DND-41 (cell line): ENCODE data around the gene PSMB11.

Experiments
- ATAC-seq: fragments of 200-7000 bp; cut with Tn5 transposase; 3 replicates; pipeline ENCODE4 v1.9.1; 2021; ENCODE audit warnings: low read depth; ENCODE audit not compliant: insufficient read depth
- DNase-seq: peaks from one replicate; pipeline ENCODE4 v3.0.0-alpha.2; 2020
- H2AFZ ChIP-seq: 2 replicates; pipeline ENCODE4 v1.6.0; 2012; ENCODE audit warnings: low read depth, low read length
- H3K27ac ChIP-seq: 2 replicates; pipeline ENCODE4 v1.5.1; 2012; ENCODE audit warnings: low read length, inconsistent platforms
- H3K27me3 ChIP-seq: fragments of 200-600 bp; sonication (generic); 2 replicates; pipeline ENCODE4 v1.6.0; 2012; ENCODE audit warnings: low read length, mild to moderate bottlenecking, inconsistent platforms; ENCODE audit not compliant: insufficient read depth, poor library complexity
- H3K36me3 ChIP-seq: 2 replicates; pipeline ENCODE4 v1.5.1; 2012; ENCODE audit warnings: low read length, inconsistent platforms; ENCODE audit not compliant: insufficient read depth
- H3K4me1 ChIP-seq: 2 replicates; pipeline ENCODE4 v1.5.1; 2012; ENCODE audit warnings: mild to moderate bottlenecking, low read length; ENCODE audit not compliant: insufficient read depth
- H3K4me2 ChIP-seq: 2 replicates; pipeline ENCODE4 v1.6.0; 2012; ENCODE audit warnings: mild to moderate bottlenecking, moderate library complexity, low read length, inconsistent platforms; ENCODE audit not compliant: insufficient read depth
- H3K4me3 ChIP-seq, 2 experiments: fragments of 200-600 bp in 1 of 2; shearing (Covaris generic) in 1 of 2; 2 replicates each; pipeline ENCODE4 v1.5.1; 2012 to 2016; ENCODE audit warnings: inconsistent platforms in 2 of 2, low read length in 2 of 2, mild to moderate bottlenecking in 2 of 2, low read depth in 1 of 2, moderate library complexity in 1 of 2
- H3K79me2 ChIP-seq: 2 replicates; pipeline ENCODE4 v1.6.0; 2012; ENCODE audit warnings: low read length, inconsistent platforms; ENCODE audit not compliant: insufficient read depth
- H3K9ac ChIP-seq: 2 replicates; pipeline ENCODE4 v1.6.0; 2012; ENCODE audit warnings: low read depth, mild to moderate bottlenecking, inconsistent platforms, low read length, moderate library complexity
- H3K9me3 ChIP-seq: 2 replicates; pipeline ENCODE4 v1.5.1; 2012; ENCODE audit warnings: low read length, moderate library complexity, mild to moderate bottlenecking, inconsistent platforms; ENCODE audit not compliant: insufficient read depth, severe bottlenecking
- H4K20me1 ChIP-seq: 2 replicates; pipeline ENCODE4 v1.6.0; 2012; ENCODE audit warnings: low read length; ENCODE audit not compliant: insufficient read depth
- CTCF ChIP-seq: IDR thresholded peaks from 2 replicates; pipeline ENCODE4 v1.5.1; 2012; ENCODE audit warnings: borderline replicate concordance, low read length, moderate library complexity, mild to moderate bottlenecking; ENCODE audit not compliant: poor library complexity, severe bottlenecking; ENCODE audit errors: extremely low read depth
- EZH2 ChIP-seq: IDR thresholded peaks from 3 replicates; pipeline ENCODE4 v1.6.1; 2012; ENCODE audit warnings: borderline replicate concordance, low read depth, mild to moderate bottlenecking, moderate library complexity, low read length, inconsistent platforms; ENCODE audit not compliant: severe bottlenecking

Gene PSMB11

GRCh38 chr14:23091294-23092225 is 49.5 kb downstream of the PSMB11 start:
- no peak overlapping the region for H3K9ac ChIP-seq
- H3K79me2 ChIP-seq: peaks cover 84% of the 10 kb centered on the region
- peaks cover 34% of the 10 kb centered on the region for H4K20me1 ChIP-seq
- H3K4me3 ChIP-seq: no peak overlapping the region
- no peak overlapping the region for H2AFZ ChIP-seq
- ATAC-seq (no peak), DNase-seq (no peak)
- TF ChIP-seq EZH2: no peak
- no peak for TF ChIP-seq CTCF
- no peak overlapping the region for H3K27ac ChIP-seq
- peaks cover 73% of the 10 kb centered on the region for H3K36me3 ChIP-seq
- H3K4me2 ChIP-seq: no peak overlapping the region
- H3K27me3 ChIP-seq: no peaks in the 10 kb centered on the region
- peaks cover 21% of the 10 kb centered on the region for H3K4me1 ChIP-seq
- no peaks in the 10 kb centered on the region for H3K9me3 ChIP-seq

GRCh38 chr14:23093104-23093503 is 51.1 kb downstream of the PSMB11 start:
- H2AFZ ChIP-seq: no peak overlapping the region
- peaks cover 65% of the 10 kb centered on the region for H3K36me3 ChIP-seq
- peaks cover 39% of the 10 kb centered on the region for H4K20me1 ChIP-seq
- H3K4me3 ChIP-seq: peak overlapping the region in 1 of 2 experiments; percentile 68; a peak in 1 of 4 replicates
- H3K4me2 ChIP-seq: peak overlapping the region; percentile 96
- TF ChIP-seq EZH2: no peak
- TF ChIP-seq CTCF: no peak
- DNase-seq: no peak
- peaks cover 32% of the 10 kb centered on the region for H3K4me1 ChIP-seq
- H3K27ac ChIP-seq: no peak overlapping the region
- ATAC-seq: no peak
- peaks cover 86% of the 10 kb centered on the region for H3K79me2 ChIP-seq
- H3K9me3 ChIP-seq: no peaks in the 10 kb centered on the region
- H3K27me3 ChIP-seq: no peaks in the 10 kb centered on the region
- peak overlapping the region; percentile 86; the same call in 1 of the 2 replicates for H3K9ac ChIP-seq

GRCh38 chr14:23093526-23093925 is 51.5 kb downstream of the PSMB11 start:
- Histone ChIP-seq H3K4me3 (peak overlapping the region; percentile 68 to 78; a peak in 3 of 4 replicates), H2AFZ (no peak overlapping the region), H3K36me3 (peaks cover 64% of the 10 kb centered on the region), H3K4me2 (peak overlapping the region; percentile 96), H3K27me3 (no peaks in the 10 kb centered on the region), H3K9ac (peak overlapping the region; percentile 86), H3K27ac (no peak overlapping the region; the same call in 1 of the 2 replicates), H4K20me1 (peaks cover 41% of the 10 kb centered on the region), H3K4me1 (peaks cover 32% of the 10 kb centered on the region), H3K9me3 (no peaks in the 10 kb centered on the region), H3K79me2 (peaks cover 88% of the 10 kb centered on the region)
- ATAC-seq (no peak), DNase-seq (no peak)
- TF ChIP-seq CTCF (no peak), EZH2 (no peak)
